ENCODE data around the gene CD207. TPM values are rescaled to one million over a fixed set of nuclear protein-coding genes. Genes with fewer than 3 reads are reported as not detected.

Gene CD207
- total and polyA plus RNA-seq, 4 donors: not detected

- no peaks in the 10 kb centered on the region for H3K9me3 ChIP-seq (ENCODE audit: control insufficient read depth in 4 of 4, low read length in 3 of 4)
- no peaks in the 10 kb centered on the region for H3K36me3 ChIP-seq (ENCODE audit: control insufficient read depth in 4 of 4, insufficient read depth in 3 of 4, low read depth in 1 of 4, low read length in 3 of 4)
- H3K27ac ChIP-seq (ENCODE audit: low read depth in 1 of 2, low read length in 2 of 2): no peak overlapping the region
- no peaks in the 10 kb centered on the region for H3K4me1 ChIP-seq (ENCODE audit: control insufficient read depth in 4 of 4, insufficient read depth in 4 of 4, low read length in 3 of 4)
- WGBS: 85% methylated on average over 3 of the region's 3 CpGs
- H3K27me3 ChIP-seq (ENCODE audit: control insufficient read depth in 4 of 4, insufficient read depth in 4 of 4, low read length in 3 of 4): no peaks in the 10 kb centered on the region
- no peak overlapping the region for H3K4me3 ChIP-seq (ENCODE audit: low read depth in 1 of 3, low read length in 3 of 3)
- no peak for DNase-seq (ENCODE audit: low spot score)
- H3K9ac ChIP-seq (ENCODE audit: low read depth in 1 of 2, low read length in 2 of 2): no peak overlapping the region
- TF ChIP-seq HNF4A (conservative IDR thresholded peaks at IDR 0.05) (no peak), TAF1 (conservative IDR thresholded peaks at IDR 0.05) (no peak), RAD21 (IDR thresholded peaks at IDR 0.05) (no peak)
Measured at GRCh38 chr2:70817284-70817954, 18.2 kb downstream of the CD207 start.

- no peaks in the 10 kb centered on the region for H3K36me3 ChIP-seq (ENCODE audit: control insufficient read depth in 4 of 4, insufficient read depth in 3 of 4, low read depth in 1 of 4, low read length in 3 of 4)
- H3K27me3 ChIP-seq (ENCODE audit: control insufficient read depth in 4 of 4, insufficient read depth in 4 of 4, low read length in 3 of 4): no peaks in the 10 kb centered on the region
- no peak overlapping the region for H3K4me3 ChIP-seq (ENCODE audit: low read depth in 1 of 3, low read length in 3 of 3)
- WGBS: 81% methylated on average over 5 of the region's 5 CpGs
- no peaks in the 10 kb centered on the region for H3K9me3 ChIP-seq (ENCODE audit: control insufficient read depth in 4 of 4, low read length in 3 of 4)
- TF ChIP-seq HNF4G (IDR thresholded peaks at IDR 0.05): no peak
- TF ChIP-seq ZBTB33 (IDR thresholded peaks at IDR 0.05): no peak
- no peak for TF ChIP-seq GABPA (IDR thresholded peaks at IDR 0.05 in 1 of 2, conservative IDR thresholded peaks at IDR 0.05 in 1 of 2)
- no peak for TF ChIP-seq FOXA1 (IDR thresholded peaks at IDR 0.05)
- TF ChIP-seq FOXA2 (IDR thresholded peaks at IDR 0.05): no peak
- TF ChIP-seq CTCF (IDR thresholded peaks at IDR 0.05; ENCODE audit: low read depth, low read length, missing input control): no peak
- TF ChIP-seq REST (IDR thresholded peaks at IDR 0.05): no peak
- TF ChIP-seq EGR1 (IDR thresholded peaks at IDR 0.05; ENCODE audit: low read depth in 2 of 2): no peak
- TF ChIP-seq YY1 (IDR thresholded peaks at IDR 0.05): no peak
- no peak for TF ChIP-seq ATF3 (IDR thresholded peaks at IDR 0.05)
- no peak for TF ChIP-seq JUND (IDR thresholded peaks at IDR 0.05)
- TF ChIP-seq HNF4A (conservative IDR thresholded peaks at IDR 0.05): no peak
- no peak for TF ChIP-seq TAF1 (conservative IDR thresholded peaks at IDR 0.05)
- TF ChIP-seq RAD21 (IDR thresholded peaks at IDR 0.05): no peak
- TF ChIP-seq NR2F2 (IDR thresholded peaks at IDR 0.05): no peak
- TF ChIP-seq SP1 (IDR thresholded peaks at IDR 0.05): no peak
- H3K27ac ChIP-seq (ENCODE audit: low read depth in 1 of 2, low read length in 2 of 2): no peak overlapping the region
- no peak for DNase-seq (ENCODE audit: low spot score)
- H3K9ac ChIP-seq (ENCODE audit: low read depth in 1 of 2, low read length in 2 of 2): no peak overlapping the region
- H3K4me1 ChIP-seq (ENCODE audit: control insufficient read depth in 4 of 4, insufficient read depth in 4 of 4, low read length in 3 of 4): no peaks in the 10 kb centered on the region
Measured at GRCh38 chr2:70816726-70817125, 18.9 kb downstream of the CD207 start.

Measured in liver (tissue), 9 donors.